ENCODE measurements around the gene DNAH5. TPM values are rescaled to one million over a fixed set of nuclear protein-coding genes. Genes with fewer than 3 reads are reported as not detected.

DNAH5 gene
- total and polyA plus RNA-seq, 2 donors (not counting 3 experiments of a cell fraction or from before 2014, with no cell fraction given) = 0.23 to 1.7 TPM

DNA sequence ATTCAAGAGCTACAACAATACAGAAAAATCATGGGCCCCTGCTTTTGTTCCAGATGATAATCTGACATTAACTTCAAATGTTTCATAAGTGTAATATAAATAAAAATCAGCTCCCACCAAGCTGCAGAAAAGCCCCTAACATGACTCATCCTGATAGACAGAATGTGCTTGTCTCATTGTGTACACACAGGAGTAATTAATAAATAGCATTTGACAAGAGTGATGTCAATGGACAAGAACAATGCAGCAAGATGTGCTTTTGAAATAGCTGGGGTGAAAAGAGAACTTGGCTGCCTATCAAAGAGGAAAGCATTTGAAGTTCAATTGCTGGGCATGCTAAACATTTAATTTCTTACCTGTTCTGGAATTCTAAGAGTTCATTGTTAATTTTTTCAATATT lies 79.2 kb downstream of the DNAH5 start:
- no peaks in the 10 kb centered on the region for H3K36me3 ChIP-seq (ENCODE audit: control insufficient read depth in 2 of 2, extremely low read depth in 1 of 2, insufficient read depth in 2 of 2, low read length in 2 of 2)
- H3K9ac ChIP-seq (replicated peaks; ENCODE audit: extremely low read depth, insufficient read depth, low read length) = no peak overlapping the region
- H3K9me1 ChIP-seq (replicated peaks; ENCODE audit: control insufficient read depth, extremely low read depth, insufficient read depth, low read length) = no peaks in the 10 kb centered on the region
- H3K4me1 ChIP-seq (ENCODE audit: control insufficient read depth, extremely low read depth, insufficient read depth, low read length) = no peaks in the 10 kb centered on the region
- no peak for DNase-seq (ENCODE audit: low read depth, low spot score)
- no peak overlapping the region for H3K4me3 ChIP-seq (replicated peaks in 1 of 3; ENCODE audit: insufficient read depth in 1 of 3, low read depth in 1 of 3, low read length in 3 of 3)
- no peak for TF ChIP-seq CTCF (IDR thresholded peaks at IDR 0.05; ENCODE audit: extremely low read depth in 1 of 2, insufficient read depth in 1 of 2, low read depth in 1 of 2, low read length in 2 of 2)
- no peak for TF ChIP-seq MYC (IDR thresholded peaks at IDR 0.05; ENCODE audit: low read depth, low read length)
- TF ChIP-seq MAX (IDR thresholded peaks at IDR 0.05; ENCODE audit: insufficient read depth, insufficient read length) = no peak
- no peak for TF ChIP-seq FOS (IDR thresholded peaks at IDR 0.05; ENCODE audit: borderline replicate concordance, insufficient read depth, low read length)
- no peak for TF ChIP-seq GATA2 (IDR thresholded peaks at IDR 0.05; ENCODE audit: insufficient read depth, insufficient read length, low read depth, low read length)
- TF ChIP-seq EZH2 (IDR thresholded peaks at IDR 0.05; ENCODE audit: borderline replicate concordance, low read depth, low read length, severe bottlenecking) = no peak
- no peak for TF ChIP-seq POLR2AphosphoS5 (IDR thresholded peaks at IDR 0.05; ENCODE audit: insufficient read depth, low read depth, low read length)
- no peak overlapping the region for H3K27ac ChIP-seq (ENCODE audit: insufficient read depth, low read depth, low read length)
- no peak for FAIRE-seq
- ChIA-PET CTCF (interaction anchor here (1.2 kb wide), 1 partner anchor 21 kb away, joined by 3 read pairs; no protein-coding TSS in a partner anchor), POLR2A (no interaction called here)
- no TSS peak for BruUV-seq (replicated peaks)
- dilution Hi-C loops (cut with MboI; ENCODE audit: extremely low pct_ligation_motif_present, low sequenced_read_pairs) = no loop called here
- no peaks in the 10 kb centered on the region for H3K27me3 ChIP-seq (ENCODE audit: control insufficient read depth in 2 of 2, insufficient read depth in 2 of 2, low read length in 2 of 2)
- H3K9me3 ChIP-seq (replicated peaks; ENCODE audit: control insufficient read depth, insufficient read depth, low read length) = no peaks in the 10 kb centered on the region
- no peaks in the 10 kb centered on the region for H3K79me2 ChIP-seq (ENCODE audit: control insufficient read depth, insufficient read depth, low read length)
- no peaks in the 10 kb centered on the region for H4K20me1 ChIP-seq (replicated peaks; ENCODE audit: control insufficient read depth, extremely low read depth, insufficient read depth, low read length)
- H3K4me2 ChIP-seq (ENCODE audit: insufficient read depth, low read length) = no peak overlapping the region
- no peak overlapping the region for H2AFZ ChIP-seq (ENCODE audit: low read depth, low read length)
- intact Hi-C loops (cut with micrococcal nuclease) = no loop called here

All from endothelial cell of umbilical vein (primary cell).